SK-N-SH treated with all-trans-retinoic acid at 6 μM for 48 hours (cell line): ENCODE measurements around the gene NYAP1.

Experiments
- ATAC-seq: fragments of 200-7000 bp; cut with Tn5 transposase; 3 replicates; pipeline ENCODE4 v1.9.1; 2020; ENCODE audit warnings: mild to moderate bottlenecking, moderate library complexity
- CREB5 ChIP-seq: fragments of 250-450 bp; sonication (Bioruptor Pico); IDR thresholded peaks from 2 replicates; pipeline ENCODE4 v1.5.1; 2020; ENCODE audit warnings: low read depth, mild to moderate bottlenecking, moderate library complexity
- ESRRG ChIP-seq: fragments of 250-450 bp; sonication (Bioruptor Pico); IDR thresholded peaks from 2 replicates; pipeline ENCODE4 v1.6.1; 2021; ENCODE audit warnings: mild to moderate bottlenecking
- GLIS3 ChIP-seq: fragments of 250-450 bp; sonication (Bioruptor Pico); IDR thresholded peaks from 2 replicates; pipeline ENCODE4 v1.5.0; 2020; ENCODE audit warnings: mild to moderate bottlenecking, moderate library complexity
- POU6F1 ChIP-seq: fragments of 250-450 bp; sonication (Bioruptor Pico); IDR thresholded peaks from 2 replicates; pipeline ENCODE4 v1.8.0; 2021; ENCODE audit warnings: low read depth, mild to moderate bottlenecking, moderate library complexity, borderline replicate concordance
- PPARA ChIP-seq: fragments of 250-450 bp; sonication (Bioruptor Pico); IDR thresholded peaks from 2 replicates; pipeline ENCODE4 v1.5.0; 2020; ENCODE audit warnings: mild to moderate bottlenecking, borderline replicate concordance
- SNAI2 ChIP-seq: fragments of 250-450 bp; sonication (Bioruptor Pico); IDR thresholded peaks from 2 replicates; pipeline ENCODE4 v1.5.0; 2020; ENCODE audit warnings: mild to moderate bottlenecking, moderate library complexity
- ZC3H10 ChIP-seq: fragments of 250-450 bp; sonication (Bioruptor Pico); IDR thresholded peaks from 2 replicates; pipeline ENCODE4 v1.5.1; 2021; ENCODE audit warnings: mild to moderate bottlenecking, moderate library complexity
- ZFP3 ChIP-seq: fragments of 250-450 bp; sonication (Bioruptor Pico); IDR thresholded peaks from 2 replicates; pipeline ENCODE4 v1.5.0; 2020; ENCODE audit warnings: mild to moderate bottlenecking, moderate library complexity
- ZNF565 ChIP-seq: fragments of 450-650 bp; formaldehyde crosslinking; conservative IDR thresholded peaks from 2 replicates; pipeline ENCODE4 v1.5.0; 2020; ENCODE audit warnings: low read depth, mild to moderate bottlenecking, moderate library complexity
- ZNF8 ChIP-seq: fragments of 450-650 bp; formaldehyde crosslinking; IDR thresholded peaks from 2 replicates; pipeline ENCODE4 v1.5.0; 2020; ENCODE audit warnings: mild to moderate bottlenecking, moderate library complexity
- TF ChIP-seq, protein P1 (sequence below): fragments of 250-450 bp; sonication (Bioruptor Pico); IDR thresholded peaks from 2 replicates; pipeline ENCODE4 v1.5.0; 2020; ENCODE audit warnings: mild to moderate bottlenecking, moderate library complexity
- TF ChIP-seq, protein P2 (sequence below): fragments of 250-450 bp; sonication (Bioruptor Pico); IDR thresholded peaks from 2 replicates; pipeline ENCODE4 v1.8.0; 2020; ENCODE audit warnings: mild to moderate bottlenecking, moderate library complexity, borderline replicate concordance
- TF ChIP-seq, protein P3 (sequence below): fragments of 250-450 bp; sonication (Bioruptor Pico); IDR thresholded peaks from 2 replicates; pipeline ENCODE4 v1.5.1; 2021; ENCODE audit warnings: mild to moderate bottlenecking, moderate library complexity

The NYAP1 gene

DNA sequence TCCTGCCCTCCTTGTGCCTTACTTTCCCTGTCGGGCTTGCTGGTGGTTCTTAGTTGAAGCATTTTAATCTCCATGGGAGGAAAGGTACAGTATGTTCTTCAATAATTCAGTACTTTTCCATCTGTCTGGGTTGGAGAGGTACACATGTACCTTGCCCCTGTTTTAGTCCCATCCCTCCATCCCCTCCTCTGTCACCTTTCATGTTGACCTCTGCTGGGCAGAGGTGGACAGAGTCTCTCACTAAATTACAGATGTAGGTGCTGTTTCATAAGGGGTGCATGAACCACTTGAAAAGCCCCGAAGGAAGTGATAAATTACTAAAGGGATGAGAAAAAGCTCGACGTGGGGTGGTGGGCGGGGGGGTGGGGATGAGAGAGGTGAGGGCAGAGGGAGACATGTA is 60.7 kb downstream of the NYAP1 start:
- TF ChIP-seq ZNF8, result no peak
- no peak for TF ChIP-seq GLIS3 (CRISPR knock-in tag)
- TF ChIP-seq SNAI2, result no peak
- TF ChIP-seq ESRRG (CRISPR knock-in tag), result no peak
- TF ChIP-seq, protein P1, sequence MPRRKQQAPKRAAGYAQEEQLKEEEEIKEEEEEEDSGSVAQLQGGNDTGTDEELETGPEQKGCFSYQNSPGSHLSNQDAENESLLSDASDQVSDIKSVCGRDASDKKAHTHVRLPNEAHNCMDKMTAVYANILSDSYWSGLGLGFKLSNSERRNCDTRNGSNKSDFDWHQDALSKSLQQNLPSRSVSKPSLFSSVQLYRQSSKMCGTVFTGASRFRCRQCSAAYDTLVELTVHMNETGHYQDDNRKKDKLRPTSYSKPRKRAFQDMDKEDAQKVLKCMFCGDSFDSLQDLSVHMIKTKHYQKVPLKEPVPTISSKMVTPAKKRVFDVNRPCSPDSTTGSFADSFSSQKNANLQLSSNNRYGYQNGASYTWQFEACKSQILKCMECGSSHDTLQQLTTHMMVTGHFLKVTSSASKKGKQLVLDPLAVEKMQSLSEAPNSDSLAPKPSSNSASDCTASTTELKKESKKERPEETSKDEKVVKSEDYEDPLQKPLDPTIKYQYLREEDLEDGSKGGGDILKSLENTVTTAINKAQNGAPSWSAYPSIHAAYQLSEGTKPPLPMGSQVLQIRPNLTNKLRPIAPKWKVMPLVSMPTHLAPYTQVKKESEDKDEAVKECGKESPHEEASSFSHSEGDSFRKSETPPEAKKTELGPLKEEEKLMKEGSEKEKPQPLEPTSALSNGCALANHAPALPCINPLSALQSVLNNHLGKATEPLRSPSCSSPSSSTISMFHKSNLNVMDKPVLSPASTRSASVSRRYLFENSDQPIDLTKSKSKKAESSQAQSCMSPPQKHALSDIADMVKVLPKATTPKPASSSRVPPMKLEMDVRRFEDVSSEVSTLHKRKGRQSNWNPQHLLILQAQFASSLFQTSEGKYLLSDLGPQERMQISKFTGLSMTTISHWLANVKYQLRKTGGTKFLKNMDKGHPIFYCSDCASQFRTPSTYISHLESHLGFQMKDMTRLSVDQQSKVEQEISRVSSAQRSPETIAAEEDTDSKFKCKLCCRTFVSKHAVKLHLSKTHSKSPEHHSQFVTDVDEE (CRISPR knock-in tag), result no peak
- no peak for TF ChIP-seq ZFP3 (CRISPR knock-in tag)
- TF ChIP-seq, protein P2, sequence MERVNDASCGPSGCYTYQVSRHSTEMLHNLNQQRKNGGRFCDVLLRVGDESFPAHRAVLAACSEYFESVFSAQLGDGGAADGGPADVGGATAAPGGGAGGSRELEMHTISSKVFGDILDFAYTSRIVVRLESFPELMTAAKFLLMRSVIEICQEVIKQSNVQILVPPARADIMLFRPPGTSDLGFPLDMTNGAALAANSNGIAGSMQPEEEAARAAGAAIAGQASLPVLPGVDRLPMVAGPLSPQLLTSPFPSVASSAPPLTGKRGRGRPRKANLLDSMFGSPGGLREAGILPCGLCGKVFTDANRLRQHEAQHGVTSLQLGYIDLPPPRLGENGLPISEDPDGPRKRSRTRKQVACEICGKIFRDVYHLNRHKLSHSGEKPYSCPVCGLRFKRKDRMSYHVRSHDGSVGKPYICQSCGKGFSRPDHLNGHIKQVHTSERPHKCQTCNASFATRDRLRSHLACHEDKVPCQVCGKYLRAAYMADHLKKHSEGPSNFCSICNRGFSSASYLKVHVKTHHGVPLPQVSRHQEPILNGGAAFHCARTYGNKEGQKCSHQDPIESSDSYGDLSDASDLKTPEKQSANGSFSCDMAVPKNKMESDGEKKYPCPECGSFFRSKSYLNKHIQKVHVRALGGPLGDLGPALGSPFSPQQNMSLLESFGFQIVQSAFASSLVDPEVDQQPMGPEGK (CRISPR knock-in tag), result no peak
- no peak for TF ChIP-seq POU6F1 (CRISPR knock-in tag)
- TF ChIP-seq, protein P3, sequence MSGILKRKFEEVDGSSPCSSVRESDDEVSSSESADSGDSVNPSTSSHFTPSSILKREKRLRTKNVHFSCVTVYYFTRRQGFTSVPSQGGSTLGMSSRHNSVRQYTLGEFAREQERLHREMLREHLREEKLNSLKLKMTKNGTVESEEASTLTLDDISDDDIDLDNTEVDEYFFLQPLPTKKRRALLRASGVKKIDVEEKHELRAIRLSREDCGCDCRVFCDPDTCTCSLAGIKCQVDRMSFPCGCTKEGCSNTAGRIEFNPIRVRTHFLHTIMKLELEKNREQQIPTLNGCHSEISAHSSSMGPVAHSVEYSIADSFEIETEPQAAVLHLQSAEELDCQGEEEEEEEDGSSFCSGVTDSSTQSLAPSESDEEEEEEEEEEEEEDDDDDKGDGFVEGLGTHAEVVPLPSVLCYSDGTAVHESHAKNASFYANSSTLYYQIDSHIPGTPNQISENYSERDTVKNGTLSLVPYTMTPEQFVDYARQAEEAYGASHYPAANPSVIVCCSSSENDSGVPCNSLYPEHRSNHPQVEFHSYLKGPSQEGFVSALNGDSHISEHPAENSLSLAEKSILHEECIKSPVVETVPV (CRISPR knock-in tag), result no peak
- no peak for TF ChIP-seq CREB5 (CRISPR knock-in tag)
- TF ChIP-seq PPARA (CRISPR knock-in tag), result no peak
- no peak for TF ChIP-seq ZC3H10 (CRISPR knock-in tag)
- TF ChIP-seq ZNF565 (CRISPR knock-in tag), result no peak
- no peak for ATAC-seq
